ENCODE data around the gene LMX1B. TPM values are rescaled to one million over a fixed set of nuclear protein-coding genes. Genes with fewer than 3 reads are reported as not detected.

Gene LMX1B
- total RNA-seq, 1 experiment from 2014 or later: not detected

- no peak overlapping the region for H3K27ac ChIP-seq (ENCODE audit: low read depth, low read length, poor library complexity, severe bottlenecking)
- H3K4me3 ChIP-seq (ENCODE audit: low read depth, low read length, poor library complexity, severe bottlenecking): no peak overlapping the region
- no peaks in the 10 kb centered on the region for H3K36me3 ChIP-seq (ENCODE audit: insufficient read depth, low read length, poor library complexity, severe bottlenecking)
- no peak for DNase-seq (ENCODE audit: low spot score)
- intact Hi-C loops (cut with micrococcal nuclease; ENCODE audit: unreplicated experiment): no loop called here
- TF ChIP-seq EZH2 (IDR thresholded peaks at IDR 0.05; ENCODE audit: borderline replicate concordance, low read depth, low read length, poor library complexity, severe bottlenecking) (no peak), CTCF (conservative IDR thresholded peaks at IDR 0.05; ENCODE audit: low read depth, low read length) (no peak)
- H3K4me1 ChIP-seq (ENCODE audit: insufficient read depth, low read length, poor library complexity, severe bottlenecking): peaks cover 10% of the 10 kb centered on the region
- ChIA-PET CTCF (no interaction called here), POLR2A (ENCODE audit: low non-redundant PET) (no interaction called here)
- BruUV-seq (replicated peaks): no TSS peak
- H3K27me3 ChIP-seq (replicated peaks; ENCODE audit: insufficient read depth, low read depth, low read length, poor library complexity): peaks cover 85% of the 10 kb centered on the region
- no peaks in the 10 kb centered on the region for H3K9me3 ChIP-seq (ENCODE audit: low read depth, low read length, poor library complexity, severe bottlenecking)
Measured at GRCh38 chr9:126641118-126641851, 27.6 kb downstream of the LMX1B start.

- intact Hi-C loops (cut with micrococcal nuclease; ENCODE audit: unreplicated experiment): no loop called here
- H3K36me3 ChIP-seq (ENCODE audit: insufficient read depth, low read length, poor library complexity, severe bottlenecking): no peaks in the 10 kb centered on the region
- no peak for TF ChIP-seq CTCF (conservative IDR thresholded peaks at IDR 0.05; ENCODE audit: low read depth, low read length)
- TF ChIP-seq EZH2 (IDR thresholded peaks at IDR 0.05; ENCODE audit: borderline replicate concordance, low read depth, low read length, poor library complexity, severe bottlenecking): no peak
- peaks cover 10% of the 10 kb centered on the region for H3K4me1 ChIP-seq (ENCODE audit: insufficient read depth, low read length, poor library complexity, severe bottlenecking)
- H3K27me3 ChIP-seq (replicated peaks; ENCODE audit: insufficient read depth, low read depth, low read length, poor library complexity): peaks cover 90% of the 10 kb centered on the region
- CTCF ChIA-PET: no interaction called here
- POLR2A ChIA-PET (ENCODE audit: low non-redundant PET): no interaction called here
- no peak overlapping the region for H3K4me3 ChIP-seq (ENCODE audit: low read depth, low read length, poor library complexity, severe bottlenecking)
- no peaks in the 10 kb centered on the region for H3K9me3 ChIP-seq (ENCODE audit: low read depth, low read length, poor library complexity, severe bottlenecking)
- BruUV-seq (replicated peaks): no TSS peak
- no peak overlapping the region for H3K27ac ChIP-seq (ENCODE audit: low read depth, low read length, poor library complexity, severe bottlenecking)
- no peak for DNase-seq (ENCODE audit: low spot score)
Measured at GRCh38 chr9:126642010-126642744, 28.4 kb downstream of the LMX1B start.

- Histone ChIP-seq H3K9me3 (ENCODE audit: low read depth, low read length, poor library complexity, severe bottlenecking) (no peaks in the 10 kb centered on the region), H3K27ac (ENCODE audit: low read depth, low read length, poor library complexity, severe bottlenecking) (no peak overlapping the region), H3K36me3 (ENCODE audit: insufficient read depth, low read length, poor library complexity, severe bottlenecking) (no peaks in the 10 kb centered on the region), H3K4me3 (ENCODE audit: low read depth, low read length, poor library complexity, severe bottlenecking) (no peak overlapping the region), H3K27me3 (replicated peaks; ENCODE audit: insufficient read depth, low read depth, low read length, poor library complexity) (peaks cover 90% of the 10 kb centered on the region), H3K4me1 (ENCODE audit: insufficient read depth, low read length, poor library complexity, severe bottlenecking) (peaks cover 10% of the 10 kb centered on the region)
- intact Hi-C loops (cut with micrococcal nuclease; ENCODE audit: unreplicated experiment): no loop called here
- DNase-seq (ENCODE audit: low spot score): no peak
- TF ChIP-seq EZH2 (IDR thresholded peaks at IDR 0.05; ENCODE audit: borderline replicate concordance, low read depth, low read length, poor library complexity, severe bottlenecking) (no peak), CTCF (conservative IDR thresholded peaks at IDR 0.05; ENCODE audit: low read depth, low read length) (no peak)
- no TSS peak for BruUV-seq (replicated peaks)
- POLR2A ChIA-PET (ENCODE audit: low non-redundant PET): no interaction called here
- CTCF ChIA-PET: no interaction called here
Measured at GRCh38 chr9:126642839-126643238, 29.1 kb downstream of the LMX1B start.
